HCT116 (cell line): ENCODE measurements around the gene RTKN2.

Source experiments
- CEBPB ChIP-seq: IDR thresholded peaks from 2 replicates; pipeline ENCODE4 v1.6.1; 2012; ENCODE audit warnings: low read depth
- EZH2 ChIP-seq: fragments of 200-600 bp; sonication (generic); IDR thresholded peaks from 2 replicates; pipeline ENCODE4 v1.6.1; 2017; ENCODE audit warnings: antibody characterized with exemption, mixed run types
- POLR2A ChIP-seq: IDR thresholded peaks from 2 replicates; pipeline ENCODE4 v1.7.0; 2011; ENCODE audit warnings: borderline replicate concordance; ENCODE audit not compliant: insufficient read depth, insufficient read length; ENCODE audit errors: extremely low read depth
- RAD21 ChIP-seq: IDR thresholded peaks from 2 replicates; pipeline ENCODE4 v1.6.1; 2012; ENCODE audit warnings: low read depth, mild to moderate bottlenecking
- YY1 ChIP-seq: IDR thresholded peaks from 2 replicates; pipeline ENCODE4 v1.6.1; 2011; ENCODE audit warnings: low read length, low read depth, moderate library complexity, mild to moderate bottlenecking; ENCODE audit not compliant: insufficient replicate concordance; ENCODE audit errors: extremely low read depth
- ZNF274 ChIP-seq: fragments of 200-500 bp; sonication (Bioruptor generic); IDR thresholded peaks from 2 replicates; pipeline ENCODE4 v1.6.1; 2014; ENCODE audit warnings: mild to moderate bottlenecking, low read depth, low read length, inconsistent platforms
- TF ChIP-seq, protein P1 (sequence below): IDR thresholded peaks from 2 replicates; pipeline ENCODE4 v1.6.1; 2012; ENCODE audit warnings: low read depth
- TF ChIP-seq, protein P2 (sequence below), 3 experiments: fragments of 200-600 bp in 1 of 3; sonication (generic) in 1 of 3; IDR thresholded peaks in 2 of 3; conservative IDR thresholded peaks in 1 of 3; 2 replicates each; pipeline ENCODE4 v1.5.1; 2012 to 2017; ENCODE audit warnings: low read depth in 2 of 3, low read length in 2 of 3, antibody characterized with exemption in 1 of 3, borderline replicate concordance in 1 of 3, control low read depth in 1 of 3, mild to moderate bottlenecking in 1 of 3, mixed read lengths in 1 of 3, mixed run types in 1 of 3, moderate library complexity in 1 of 3; ENCODE audit not compliant: insufficient read depth in 1 of 3

DNA sequence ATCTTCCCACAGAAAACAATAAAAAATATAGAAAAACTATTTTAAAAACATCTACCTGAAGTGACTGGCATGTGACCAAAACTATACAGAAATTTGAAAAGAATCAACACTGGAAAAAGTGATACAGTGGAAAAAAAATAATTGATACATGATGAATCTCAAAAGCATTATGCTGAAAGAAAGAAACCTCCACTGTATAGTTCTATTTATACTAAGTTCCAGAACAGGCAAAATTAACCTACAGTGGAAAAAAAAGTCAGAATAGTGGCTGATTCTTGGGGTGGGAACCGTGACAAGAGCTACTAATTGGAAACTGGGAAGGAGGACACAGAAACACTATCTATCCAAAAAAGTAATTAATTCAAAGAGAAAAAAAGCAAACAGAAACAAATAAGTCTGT is 14.9 kb downstream of the RTKN2 start:
- TF ChIP-seq EZH2 (no peak), YY1 (no peak), POLR2A (no peak), ZNF274 (no peak), CEBPB (no peak), RAD21 (no peak)
- TF ChIP-seq, protein P1, sequence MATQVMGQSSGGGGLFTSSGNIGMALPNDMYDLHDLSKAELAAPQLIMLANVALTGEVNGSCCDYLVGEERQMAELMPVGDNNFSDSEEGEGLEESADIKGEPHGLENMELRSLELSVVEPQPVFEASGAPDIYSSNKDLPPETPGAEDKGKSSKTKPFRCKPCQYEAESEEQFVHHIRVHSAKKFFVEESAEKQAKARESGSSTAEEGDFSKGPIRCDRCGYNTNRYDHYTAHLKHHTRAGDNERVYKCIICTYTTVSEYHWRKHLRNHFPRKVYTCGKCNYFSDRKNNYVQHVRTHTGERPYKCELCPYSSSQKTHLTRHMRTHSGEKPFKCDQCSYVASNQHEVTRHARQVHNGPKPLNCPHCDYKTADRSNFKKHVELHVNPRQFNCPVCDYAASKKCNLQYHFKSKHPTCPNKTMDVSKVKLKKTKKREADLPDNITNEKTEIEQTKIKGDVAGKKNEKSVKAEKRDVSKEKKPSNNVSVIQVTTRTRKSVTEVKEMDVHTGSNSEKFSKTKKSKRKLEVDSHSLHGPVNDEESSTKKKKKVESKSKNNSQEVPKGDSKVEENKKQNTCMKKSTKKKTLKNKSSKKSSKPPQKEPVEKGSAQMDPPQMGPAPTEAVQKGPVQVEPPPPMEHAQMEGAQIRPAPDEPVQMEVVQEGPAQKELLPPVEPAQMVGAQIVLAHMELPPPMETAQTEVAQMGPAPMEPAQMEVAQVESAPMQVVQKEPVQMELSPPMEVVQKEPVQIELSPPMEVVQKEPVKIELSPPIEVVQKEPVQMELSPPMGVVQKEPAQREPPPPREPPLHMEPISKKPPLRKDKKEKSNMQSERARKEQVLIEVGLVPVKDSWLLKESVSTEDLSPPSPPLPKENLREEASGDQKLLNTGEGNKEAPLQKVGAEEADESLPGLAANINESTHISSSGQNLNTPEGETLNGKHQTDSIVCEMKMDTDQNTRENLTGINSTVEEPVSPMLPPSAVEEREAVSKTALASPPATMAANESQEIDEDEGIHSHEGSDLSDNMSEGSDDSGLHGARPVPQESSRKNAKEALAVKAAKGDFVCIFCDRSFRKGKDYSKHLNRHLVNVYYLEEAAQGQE, result no peak
- TF ChIP-seq, protein P2, sequence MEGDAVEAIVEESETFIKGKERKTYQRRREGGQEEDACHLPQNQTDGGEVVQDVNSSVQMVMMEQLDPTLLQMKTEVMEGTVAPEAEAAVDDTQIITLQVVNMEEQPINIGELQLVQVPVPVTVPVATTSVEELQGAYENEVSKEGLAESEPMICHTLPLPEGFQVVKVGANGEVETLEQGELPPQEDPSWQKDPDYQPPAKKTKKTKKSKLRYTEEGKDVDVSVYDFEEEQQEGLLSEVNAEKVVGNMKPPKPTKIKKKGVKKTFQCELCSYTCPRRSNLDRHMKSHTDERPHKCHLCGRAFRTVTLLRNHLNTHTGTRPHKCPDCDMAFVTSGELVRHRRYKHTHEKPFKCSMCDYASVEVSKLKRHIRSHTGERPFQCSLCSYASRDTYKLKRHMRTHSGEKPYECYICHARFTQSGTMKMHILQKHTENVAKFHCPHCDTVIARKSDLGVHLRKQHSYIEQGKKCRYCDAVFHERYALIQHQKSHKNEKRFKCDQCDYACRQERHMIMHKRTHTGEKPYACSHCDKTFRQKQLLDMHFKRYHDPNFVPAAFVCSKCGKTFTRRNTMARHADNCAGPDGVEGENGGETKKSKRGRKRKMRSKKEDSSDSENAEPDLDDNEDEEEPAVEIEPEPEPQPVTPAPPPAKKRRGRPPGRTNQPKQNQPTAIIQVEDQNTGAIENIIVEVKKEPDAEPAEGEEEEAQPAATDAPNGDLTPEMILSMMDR (IDR thresholded peaks at IDR 0.05 in 2 of 3, conservative IDR thresholded peaks at IDR 0.05 in 1 of 3; ENCODE audit: borderline replicate concordance in 1 of 3, insufficient read depth in 1 of 3, low read depth in 2 of 3, low read length in 2 of 3), result no peak
